RCC 7860 (cell line): ENCODE measurements around the gene DDX19B.
A peak's percentile ranks its signal among the peaks of the same experiment; 100 is the strongest.
"Not testable (repeated sequence)": the region's sequence is repeated elsewhere in the genome, so short reads cannot be mapped to it uniquely, and the experiment has no call there.

ENCODE experiments used
- DNase-seq: peaks from one replicate; pipeline ENCODE4 v3.0.0-alpha.2; 2015; ENCODE audit warnings: low spot score
- FAIRE-seq: peaks from 2 replicates; lab custom pipeline; 2012; peaks lifted over from hg19 to GRCh38; lab: Jason Lieb, UNC

DDX19B gene

DNA sequence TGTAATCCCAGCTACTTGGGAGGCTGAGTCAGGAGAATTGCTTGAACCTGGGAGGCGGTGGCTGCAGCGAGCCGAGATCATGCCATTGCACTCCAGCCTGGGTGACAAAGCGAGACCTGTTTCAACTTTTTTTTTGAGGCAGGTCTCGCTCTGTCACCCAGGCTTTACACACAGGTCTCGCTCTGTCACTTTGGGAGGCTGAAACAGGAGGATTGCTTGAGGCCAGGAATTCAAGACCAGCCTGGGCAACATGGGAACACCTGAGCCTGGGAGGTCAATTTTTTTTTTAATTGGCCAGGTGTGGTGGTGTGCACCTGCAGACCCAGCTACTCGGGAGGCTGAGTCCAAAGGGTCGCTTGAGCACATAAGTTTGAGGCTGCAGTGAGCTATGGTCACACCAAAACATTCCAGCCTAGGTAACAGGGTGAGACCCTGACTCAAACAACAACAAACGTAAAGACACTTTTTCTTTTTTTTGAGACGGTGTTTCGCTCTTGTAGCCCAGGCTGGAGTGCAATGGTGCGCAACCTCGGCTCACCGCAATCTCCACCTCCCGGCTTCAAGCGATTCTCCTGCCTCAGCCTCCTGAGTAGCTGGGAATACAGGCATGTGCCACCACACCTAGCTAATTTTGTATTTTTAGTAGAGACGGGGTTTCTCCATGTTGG lies 11.5 kb upstream of the DDX19B start:
- not testable (repeated sequence) for DNase-seq, FAIRE-seq

DNA sequence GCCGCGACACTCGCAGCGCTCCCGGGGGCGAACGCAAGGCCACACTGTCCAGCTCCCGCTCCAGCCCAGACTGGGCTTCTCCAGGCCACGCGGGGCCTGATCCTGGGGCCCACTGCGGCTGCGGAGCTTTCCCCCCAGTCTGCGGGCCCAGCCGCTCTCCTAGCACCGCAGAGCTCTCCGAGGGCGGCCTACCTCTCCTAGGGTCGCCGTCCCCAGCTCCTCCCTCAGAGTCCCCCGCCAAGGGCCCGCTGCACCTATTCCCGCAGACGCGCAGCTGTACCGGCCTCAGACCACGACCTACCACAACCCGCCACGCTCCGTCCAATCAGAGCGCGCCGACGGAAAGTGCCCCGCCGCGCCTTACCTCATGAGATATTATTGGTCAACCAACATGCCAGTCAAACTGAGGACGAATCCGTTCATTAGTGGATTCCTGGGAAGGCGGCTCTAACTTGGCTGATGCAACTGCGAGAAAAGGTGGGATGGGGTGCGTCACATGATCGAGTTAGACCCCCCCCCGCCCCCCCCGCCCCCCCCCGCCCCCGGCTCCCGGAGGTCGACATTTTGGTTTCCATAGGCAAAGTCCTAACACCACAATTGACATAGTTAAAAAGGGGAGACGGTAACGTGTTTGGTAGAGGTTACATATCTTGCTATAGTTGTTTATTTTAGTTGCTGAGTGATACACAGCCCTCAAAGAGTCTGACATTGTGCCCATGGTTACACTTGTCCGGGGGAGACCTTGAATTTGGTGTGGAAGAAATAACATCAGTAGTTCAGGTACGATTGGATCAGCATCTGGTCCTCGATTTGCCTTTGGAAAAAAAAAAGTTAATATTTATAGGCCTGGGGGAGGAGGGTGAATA lies 9.5 kb upstream of the DDX19B start, which contains the start of gene AARS1:
Gene AARS1, minus strand, starts transcription at position 278 of the 866 bp plus-strand sequence. CDS start 6,743 bp downstream, outside the sequence.
- peak; percentile 62 for FAIRE-seq
- DNase-seq, result peak; percentile 98

DNA sequence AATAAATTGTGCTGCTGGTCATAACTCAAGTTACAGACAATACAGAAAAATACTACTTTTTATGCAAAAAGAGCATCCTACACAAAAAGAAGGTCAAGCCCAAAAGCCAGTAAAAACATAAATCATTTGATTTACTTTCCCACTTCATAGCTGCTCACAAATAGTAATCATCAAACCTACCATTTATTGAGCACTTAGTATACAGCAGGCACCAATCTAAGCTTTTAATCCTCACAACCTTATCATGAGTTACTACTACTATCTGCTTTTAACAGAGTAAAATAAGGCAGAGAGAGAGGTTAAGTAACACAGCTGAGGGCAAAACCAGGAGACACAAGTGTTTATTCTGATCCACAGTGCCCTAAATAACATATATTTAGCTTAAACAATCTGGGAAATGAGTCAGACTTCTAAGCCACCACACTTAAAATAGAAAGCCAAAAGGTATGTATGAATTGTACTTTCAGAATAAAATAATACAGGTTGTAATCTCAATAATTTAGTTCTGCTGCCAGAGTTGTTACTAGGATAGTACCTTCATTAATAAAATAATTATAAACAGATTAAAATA lies 8.0 kb upstream of the DDX19B start:
- DNase-seq (no peak), FAIRE-seq (no peak)

DNA sequence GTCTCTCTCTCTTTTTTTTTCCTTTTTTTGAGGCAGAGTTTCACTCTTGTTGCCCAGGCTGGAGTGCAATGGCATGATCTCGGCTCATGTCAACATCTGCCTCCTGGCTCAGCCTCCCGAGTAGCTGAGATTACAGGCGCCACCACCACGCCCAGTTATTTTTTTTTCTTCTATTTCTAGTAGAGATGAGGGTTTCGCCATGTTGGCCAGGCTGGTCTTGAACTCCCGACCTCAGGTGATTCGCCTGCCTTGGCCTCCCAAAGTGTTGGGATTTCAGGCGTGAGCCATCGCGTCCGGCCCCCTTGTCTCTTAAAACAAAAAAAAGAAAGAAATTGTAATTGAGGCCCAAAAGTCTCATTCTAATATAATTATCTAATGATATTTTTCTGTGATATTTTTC lies 6.8 kb upstream of the DDX19B start:
- not testable (repeated sequence) for DNase-seq, FAIRE-seq

DNA sequence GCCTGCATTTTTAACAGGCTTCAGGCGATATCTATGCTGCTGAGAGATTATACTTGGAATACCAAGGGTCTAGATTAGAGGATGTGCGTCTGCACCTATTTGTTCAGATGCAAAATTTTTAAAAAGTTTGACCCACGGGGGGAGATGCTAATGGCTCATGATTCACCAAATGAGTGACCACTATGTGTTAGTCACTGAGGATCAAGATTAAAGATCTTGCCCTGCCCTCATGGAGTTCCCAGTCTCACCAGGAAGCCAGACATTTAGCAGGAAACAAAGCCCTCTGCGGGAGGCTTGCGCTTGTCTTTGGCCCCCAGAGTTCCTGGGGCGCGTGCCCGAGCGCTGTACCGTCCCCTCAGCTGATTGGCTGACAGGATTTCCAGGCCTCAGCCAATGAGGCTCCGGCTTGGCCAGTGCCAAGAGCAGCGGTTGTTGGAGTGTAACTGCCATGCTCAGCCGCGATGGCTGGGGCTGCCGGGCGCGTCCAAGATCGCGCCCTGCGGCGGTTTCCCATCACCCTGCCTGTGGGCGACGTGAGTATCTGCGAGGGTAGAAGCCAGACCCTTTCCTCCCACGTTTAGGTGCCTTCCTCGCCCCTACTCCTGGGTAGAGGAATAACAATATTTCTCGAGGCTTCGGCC lies 4.5 kb upstream of the DDX19B start:
- no peak for FAIRE-seq
- no peak for DNase-seq

DNA sequence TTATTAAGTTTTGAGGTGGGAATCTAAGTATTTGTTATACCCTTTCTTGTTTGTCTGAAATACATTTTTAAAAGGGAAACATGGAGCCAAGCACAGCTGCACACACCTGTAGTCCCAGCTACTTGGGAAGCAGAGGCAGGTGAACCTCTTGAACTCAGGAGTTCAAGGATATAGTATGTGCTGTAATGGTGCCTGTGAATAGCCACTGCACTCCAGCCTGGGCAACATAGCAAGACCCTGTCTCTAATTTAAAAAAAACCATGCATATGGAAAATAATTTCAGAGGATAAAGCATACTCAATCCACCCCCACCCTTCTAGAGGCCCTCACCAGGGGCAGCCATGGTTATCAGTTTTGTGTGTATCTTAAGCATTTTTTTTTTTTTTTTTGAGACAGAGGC lies 3.4 kb upstream of the DDX19B start:
- FAIRE-seq (no peak), DNase-seq (no peak)

DNA sequence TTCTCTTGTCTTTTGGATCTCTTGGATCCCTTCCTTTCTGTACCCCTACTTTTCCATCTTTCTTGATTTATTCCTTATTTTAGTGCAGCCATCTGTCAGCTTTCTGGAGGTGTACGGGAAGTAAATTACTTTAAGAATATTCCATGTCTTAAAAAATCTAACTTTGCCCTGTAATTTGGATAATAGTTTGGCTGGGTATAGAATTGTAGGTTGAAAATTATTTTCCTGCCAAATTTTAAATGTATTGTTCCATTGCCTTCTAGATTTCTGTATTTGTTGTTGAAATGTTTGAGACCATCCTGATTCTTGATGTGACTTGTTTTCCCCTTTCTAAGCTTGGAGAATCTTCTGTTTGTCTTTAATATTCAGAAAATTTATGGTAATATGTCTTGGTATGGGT lies 2.1 kb downstream of the DDX19B start:
- no peak for DNase-seq
- no peak for FAIRE-seq

DNA sequence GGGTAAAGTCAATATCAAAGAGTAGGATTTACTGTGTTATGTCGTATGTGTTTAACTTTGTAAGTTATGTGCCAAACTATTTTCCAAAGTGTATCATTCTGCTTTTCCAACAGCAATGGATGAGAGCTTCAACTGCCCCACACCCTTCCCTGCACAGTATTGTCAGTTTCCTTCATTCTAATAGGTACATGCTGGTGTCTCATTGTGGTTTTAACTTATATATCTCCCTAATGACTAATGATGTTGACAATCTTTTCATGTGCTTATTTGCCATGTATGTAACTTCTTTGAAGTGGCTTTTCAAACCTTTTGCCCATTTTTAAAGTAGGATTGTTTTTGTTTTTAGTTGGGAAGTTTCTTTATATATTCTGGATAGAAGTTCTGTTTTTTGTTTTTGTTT lies 3.8 kb downstream of the DDX19B start:
- no peak for DNase-seq
- no peak for FAIRE-seq

DNA sequence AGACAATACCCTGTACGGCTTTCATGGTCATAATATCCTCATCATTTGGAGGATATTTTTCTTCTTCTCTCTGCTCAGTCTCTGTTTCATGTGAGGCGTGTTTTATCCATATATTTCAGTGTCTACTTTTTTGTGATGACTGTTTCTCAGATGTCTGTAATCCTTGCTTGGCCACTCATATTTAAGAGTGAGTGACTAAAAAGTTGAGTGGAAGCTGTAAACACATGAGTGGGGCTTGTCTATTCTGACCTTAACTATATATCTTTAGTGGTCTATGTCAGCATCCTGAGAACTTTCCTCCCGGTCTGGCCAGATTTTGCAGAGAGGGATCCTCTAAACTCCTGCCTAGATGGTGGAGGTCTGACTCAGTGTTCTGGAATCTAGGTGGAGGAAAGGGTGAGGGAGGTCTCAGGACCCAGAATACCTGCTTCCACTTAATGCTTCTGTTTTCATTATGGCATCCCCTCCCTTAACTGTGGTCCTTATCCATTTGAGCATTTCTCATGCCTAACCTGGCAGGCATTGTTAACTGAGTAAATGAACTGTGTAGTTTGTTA lies 6.0 kb downstream of the DDX19B start:
- FAIRE-seq (no peak), DNase-seq (no peak)

DNA sequence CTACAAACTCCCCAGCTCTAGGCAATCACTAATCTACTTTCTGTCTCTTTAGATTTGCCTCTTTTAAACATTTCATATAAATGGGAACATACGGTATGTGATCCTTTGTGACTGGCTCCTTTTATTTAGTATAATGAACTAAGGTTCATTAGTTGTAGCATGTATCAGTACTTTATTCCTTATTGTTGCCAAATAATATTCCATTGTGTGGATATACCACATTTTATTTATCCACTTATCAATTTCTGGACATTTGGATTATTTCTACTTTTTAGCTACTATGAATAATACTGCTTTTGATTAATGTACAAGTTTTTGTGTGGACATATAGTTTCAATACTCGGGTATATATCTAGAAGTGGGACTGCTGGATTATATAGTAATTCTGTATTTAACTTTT lies 7.9 kb downstream of the DDX19B start:
- FAIRE-seq (no peak), DNase-seq (no peak)

DNA sequence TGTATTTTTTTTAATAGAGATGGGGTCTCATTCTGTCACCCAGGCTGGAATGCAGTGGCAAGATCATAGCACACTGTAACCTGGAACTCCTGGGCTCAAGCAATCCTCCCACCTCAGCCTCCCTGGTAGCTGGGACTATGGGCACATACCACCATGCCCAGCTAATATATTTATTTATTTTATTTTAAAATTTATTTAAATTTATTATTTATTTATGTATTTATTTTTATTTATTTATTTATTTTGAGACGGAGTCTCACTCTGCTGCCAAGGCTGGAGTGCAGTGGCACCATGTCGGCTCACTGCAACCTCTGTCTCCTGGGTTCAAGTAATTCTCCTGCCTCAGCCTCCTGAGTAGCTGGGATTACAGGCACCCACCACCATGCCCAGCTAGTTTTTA lies 8.7 kb downstream of the DDX19B start:
- not testable (repeated sequence) for DNase-seq, FAIRE-seq

DNA sequence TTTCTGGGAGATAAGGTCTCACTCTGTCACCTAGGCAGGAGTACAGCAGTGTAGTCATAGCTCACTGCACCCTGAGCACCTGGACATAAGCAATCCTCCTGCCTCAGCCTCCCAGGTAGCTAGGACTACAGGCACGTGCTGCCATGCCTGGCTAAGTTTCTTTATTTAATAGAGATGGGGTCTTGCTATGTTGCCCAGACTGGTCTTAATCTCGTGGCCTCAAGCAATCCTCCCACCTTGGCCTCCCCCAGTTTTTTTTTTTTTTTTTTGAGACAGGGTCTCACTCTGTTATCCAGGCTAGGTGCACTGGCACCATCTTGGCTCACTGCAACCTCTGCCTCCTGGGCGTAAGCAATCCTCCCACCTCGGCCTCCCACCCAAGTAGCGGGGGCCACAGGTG lies 21.1 kb downstream of the DDX19B start:
- DNase-seq (no peak), FAIRE-seq (no peak)

DNA sequence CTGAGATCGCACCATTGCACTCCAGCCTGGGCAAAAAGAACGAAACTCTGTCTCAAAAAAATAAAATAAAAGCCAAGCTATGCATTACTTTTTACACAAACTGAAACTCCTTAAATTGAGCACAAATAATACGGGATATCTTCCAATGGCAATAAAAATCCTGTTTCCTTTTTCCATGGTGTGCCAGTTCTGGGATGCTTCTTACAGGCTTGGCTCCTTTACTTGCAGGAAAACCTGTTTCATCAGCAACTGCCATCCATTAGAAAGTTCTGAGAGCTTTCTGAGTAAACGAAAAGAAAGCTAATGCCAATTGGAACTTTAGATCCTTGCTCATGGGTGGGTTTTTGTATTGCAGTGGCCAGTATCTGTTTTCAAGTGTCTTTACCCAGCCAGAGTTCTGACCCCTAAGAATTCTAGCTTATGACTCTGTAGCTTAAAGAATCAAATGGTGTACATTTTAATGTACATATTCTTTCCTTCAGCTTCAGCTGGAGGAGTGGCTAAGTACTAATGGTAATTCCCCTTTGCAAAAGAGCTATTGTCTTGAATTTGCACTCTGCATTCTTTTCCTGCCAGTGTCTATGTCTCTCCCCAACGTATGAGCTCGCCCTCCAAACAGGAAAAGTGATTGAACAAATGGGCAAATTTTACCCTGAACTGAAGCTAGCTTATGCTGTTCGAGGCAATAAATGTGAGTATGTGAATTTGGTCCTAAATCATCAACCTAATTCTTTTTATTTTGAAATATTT lies 26.2 kb downstream of the DDX19B start:
- no peak for FAIRE-seq

DNA sequence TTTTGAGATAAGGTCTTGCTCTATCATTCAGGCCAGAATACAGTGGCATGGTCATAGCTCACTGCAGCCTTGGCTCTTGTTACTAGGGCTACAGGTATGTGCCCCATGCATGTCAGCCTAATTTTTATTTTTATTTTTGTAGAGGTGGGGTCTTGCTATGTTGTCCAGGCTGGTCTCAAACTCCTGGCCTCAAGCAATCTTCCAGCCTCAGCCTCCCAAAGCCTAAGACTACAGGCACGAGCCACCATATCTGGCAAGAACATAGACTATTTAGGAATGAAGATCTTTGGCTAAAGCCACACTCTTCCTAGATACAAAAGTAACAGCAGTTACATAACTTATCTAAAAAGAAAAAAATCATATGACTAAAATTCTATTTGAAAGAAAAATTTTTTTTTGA lies 32.1 kb downstream of the DDX19B start:
- no peak for DNase-seq

More for the DNA sequence above, 26.2 kb downstream of the DDX19B start:
- no peak for DNase-seq

DNA sequence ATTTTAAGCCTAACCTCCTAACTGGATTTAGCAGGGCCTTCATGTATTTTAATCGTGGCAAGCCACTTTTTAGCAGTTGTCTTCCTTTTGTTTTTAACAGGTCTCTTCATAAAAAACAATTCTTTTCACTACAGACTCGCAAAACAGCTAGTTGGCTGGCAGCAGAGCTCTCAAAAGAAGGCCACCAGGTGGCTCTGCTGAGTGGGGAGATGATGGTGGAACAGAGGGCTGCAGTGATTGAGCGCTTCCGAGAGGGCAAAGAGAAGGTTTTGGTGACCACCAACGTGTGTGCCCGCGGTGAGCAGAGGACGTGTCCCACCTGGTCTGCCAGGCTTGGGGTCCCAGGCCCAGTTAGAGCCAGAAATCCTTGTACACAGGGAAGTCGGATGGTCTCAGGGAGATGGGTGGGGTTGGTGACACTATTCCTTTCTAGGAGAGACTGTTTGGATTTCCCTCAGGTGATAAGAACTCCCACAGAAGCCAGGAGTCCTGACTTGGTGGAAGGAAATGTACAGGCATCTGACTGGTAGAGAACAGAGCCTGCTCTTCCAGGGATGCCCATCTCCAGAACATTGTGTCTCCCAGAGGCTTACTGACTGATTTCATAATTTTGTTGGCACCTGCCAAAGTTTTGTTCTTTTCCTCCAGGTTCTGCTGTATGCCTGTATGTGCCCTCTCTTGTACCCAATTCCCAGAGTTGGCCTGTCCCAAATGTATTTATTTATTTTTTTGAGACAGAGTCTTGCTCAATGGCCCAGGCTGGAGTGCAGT lies 32.8 kb downstream of the DDX19B start:
- DNase-seq, result no peak
- no peak for FAIRE-seq

More for the DNA sequence above, 32.1 kb downstream of the DDX19B start:
- no peak for FAIRE-seq

DNA sequence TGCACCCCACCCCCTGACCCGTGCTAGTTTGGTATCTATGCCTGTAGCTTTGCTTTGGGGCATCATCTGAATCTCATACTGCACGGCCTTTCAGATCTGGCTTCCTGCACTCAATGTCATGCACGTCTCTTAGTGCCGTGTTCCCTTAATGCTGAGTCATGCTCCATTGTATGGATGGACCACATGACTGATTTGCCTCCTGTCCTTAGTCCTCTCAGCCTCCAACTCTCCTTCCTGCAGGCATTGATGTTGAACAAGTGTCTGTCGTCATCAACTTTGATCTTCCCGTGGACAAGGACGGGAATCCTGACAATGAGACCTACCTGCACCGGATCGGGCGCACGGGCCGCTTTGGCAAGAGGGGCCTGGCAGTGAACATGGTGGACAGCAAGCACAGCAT lies 33.7 kb downstream of the DDX19B start:
- FAIRE-seq, DNase-seq: not testable (repeated sequence)

DNA sequence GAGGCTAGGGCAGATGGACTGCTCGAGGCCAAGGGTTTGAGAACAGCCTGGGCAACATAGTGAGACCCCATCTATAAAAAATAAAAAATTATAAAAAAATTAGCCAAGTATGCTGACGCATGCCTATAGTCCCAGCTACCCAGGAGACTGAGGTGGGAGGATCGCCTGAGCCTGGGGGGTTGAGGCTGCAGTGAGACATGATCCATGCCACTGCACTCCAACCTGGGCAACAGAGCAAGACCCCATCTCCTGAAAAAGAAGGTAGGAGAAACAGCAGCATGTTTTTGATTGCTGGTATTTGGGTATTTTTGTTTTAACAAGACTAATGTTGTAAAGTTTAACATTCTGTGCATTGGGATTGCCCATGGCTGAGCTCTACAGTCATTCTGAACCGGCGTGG lies 38.8 kb downstream of the DDX19B start:
- DNase-seq (no peak), FAIRE-seq (no peak)

DNA sequence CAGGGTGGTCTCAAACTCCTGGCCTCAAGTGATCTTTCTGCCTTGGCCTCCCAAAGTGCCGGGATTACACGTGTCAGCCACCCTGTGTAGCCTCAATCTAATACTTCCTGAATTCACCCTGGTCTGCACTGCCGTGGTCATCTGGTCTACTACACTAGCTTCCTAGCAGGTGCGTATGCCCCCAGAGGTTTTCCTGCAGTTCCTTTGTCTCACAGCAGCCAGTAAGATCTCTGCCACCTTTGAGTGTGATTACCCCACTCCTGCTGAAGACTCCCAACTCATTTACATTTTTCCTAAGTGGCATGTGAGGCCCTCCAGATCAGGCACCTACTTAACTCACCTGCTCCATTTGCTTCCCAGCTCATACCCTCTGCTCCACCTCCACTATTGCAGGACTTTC lies 42.6 kb downstream of the DDX19B start:
- FAIRE-seq, result no peak
- no peak for DNase-seq

DNA sequence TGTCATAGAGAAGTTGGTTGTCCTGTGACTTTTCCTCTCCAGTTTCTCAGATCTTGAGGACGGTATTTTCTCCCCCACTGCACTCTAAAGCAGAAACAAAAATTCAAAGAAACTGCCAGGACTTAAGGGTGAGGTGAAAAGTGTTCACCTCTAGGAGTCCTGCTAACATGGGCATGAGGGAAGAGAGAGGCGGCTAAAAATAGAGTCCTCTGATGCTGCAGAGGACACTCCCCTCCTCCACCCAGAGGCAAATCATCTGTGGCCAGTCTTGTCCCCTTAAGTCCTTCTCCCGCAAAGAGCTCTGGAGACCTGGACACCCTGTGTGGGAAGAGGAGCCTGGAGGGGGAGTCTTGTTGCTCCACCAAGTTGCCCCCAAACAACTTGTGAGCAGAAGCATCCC lies 43.0 kb downstream of the DDX19B start:
- FAIRE-seq (no peak), DNase-seq (no peak)
